Esophagus (tissue), 2 donors: ENCODE measurements around the gene TPD52L1. TPM values are rescaled to one million over a fixed set of nuclear protein-coding genes. Genes with fewer than 3 reads are reported as not detected.
A peak's percentile ranks its signal among the peaks of the same experiment; 100 is the strongest.

Experiments used
- H3K27ac ChIP-seq, 2 donors: one replicate each; pipeline ENCODE4 v1.5.1; 2013; ENCODE audit warnings: low read depth in 2 of 2, mild to moderate bottlenecking in 2 of 2, inconsistent platforms in 1 of 2, low read length in 1 of 2, moderate library complexity in 1 of 2
- H3K27me3 ChIP-seq, 2 donors: one replicate each; pipeline ENCODE4 v1.6.1; 2013; ENCODE audit warnings: low read length in 2 of 2, control low read depth in 1 of 2, mild to moderate bottlenecking in 1 of 2; ENCODE audit not compliant: insufficient read depth in 2 of 2, control insufficient read depth in 1 of 2
- H3K36me3 ChIP-seq, 2 donors: one replicate each; pipeline ENCODE4 v1.6.1; 2013; ENCODE audit warnings: low read length in 1 of 2; ENCODE audit not compliant: control insufficient read depth in 2 of 2, insufficient read depth in 2 of 2
- H3K4me1 ChIP-seq, 2 donors: one replicate each; pipeline ENCODE4 v1.6.1; 2013; ENCODE audit warnings: low read length in 1 of 2; ENCODE audit not compliant: control insufficient read depth in 2 of 2, insufficient read depth in 2 of 2
- H3K4me3 ChIP-seq, 2 donors: one replicate each; pipeline ENCODE4 v1.5.1; 2013; ENCODE audit warnings: low read length in 2 of 2, mild to moderate bottlenecking in 2 of 2, low read depth in 1 of 2, moderate library complexity in 1 of 2
- H3K9me3 ChIP-seq, 2 donors: one replicate each; pipeline ENCODE4 v1.6.1; 2013; ENCODE audit warnings: mild to moderate bottlenecking in 2 of 2, low read depth in 1 of 2, low read length in 1 of 2, moderate library complexity in 1 of 2; ENCODE audit not compliant: control insufficient read depth in 2 of 2, insufficient read depth in 1 of 2
- WGBS, 2 donors: extraction: QIAGEN DNeasy Blood & Tissue Kit; methylation state at CpG; one replicate each; pipeline ENCODE4 v1.1.7; 2013; 5-methylcytosine and 5-hydroxymethylcytosine counted together
- polyA plus RNA-seq, 2 donors: library from polyadenylated mRNA; stranded (reverse); fragments of 200-250 nt; gene quantifications; one replicate each; pipeline ENCODE4 v1.2.3, GENCODE V29; 2013
- donor health status: healthy with polysubstance abuse.
- donor health status: Bipolar disorder and iron deficiency.

The TPD52L1 gene
- polyA plus RNA-seq, 2 donors: 154 to 245 TPM

- Histone ChIP-seq H3K36me3 (no peaks in the 10 kb centered on the region), H3K27me3 (no peaks in the 10 kb centered on the region), H3K27ac (peak overlapping the region; percentile 85 to 90), H3K4me1 (peaks cover 5 to 6% of the 10 kb centered on the region in 2 donors), H3K9me3 (no peaks in the 10 kb centered on the region), H3K4me3 (no peak overlapping the region)
- WGBS, 2 donors: 24% methylated on average over 3 of the region's 3 CpGs
Observed at GRCh38 chr6:125197795-125198269, 44.3 kb downstream of the TPD52L1 start.

DNA sequence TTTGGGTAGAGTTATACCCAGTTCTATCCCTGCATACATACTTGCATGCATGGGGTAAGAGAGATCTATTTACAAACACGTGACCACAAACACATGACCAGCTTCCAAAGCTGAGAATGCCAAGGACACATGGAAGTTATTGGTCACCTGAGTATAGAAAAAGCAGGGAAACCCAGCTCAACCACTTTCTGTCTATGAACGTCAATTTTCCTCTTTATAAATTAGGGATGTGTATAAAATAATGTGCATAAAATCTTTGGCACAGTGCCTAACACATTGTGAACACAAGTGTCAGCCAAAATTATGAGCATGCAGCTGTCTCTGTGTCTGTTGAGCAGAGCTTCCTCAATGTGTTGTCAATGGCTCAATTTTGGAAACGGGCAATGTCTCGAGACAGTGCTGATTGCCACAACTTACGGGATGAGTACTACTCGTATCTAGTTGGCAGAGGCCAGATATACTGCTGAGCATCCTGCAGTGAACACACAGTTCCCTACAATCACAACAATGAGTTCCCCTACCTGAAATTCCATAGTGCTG, 44.9 kb downstream of the TPD52L1 start:
- Histone ChIP-seq H3K27me3 (no peaks in the 10 kb centered on the region), H3K4me3 (no peak overlapping the region), H3K27ac (peak overlapping the region; percentile 85 to 90), H3K4me1 (peaks cover 6% of the 10 kb centered on the region in 2 donors), H3K9me3 (no peaks in the 10 kb centered on the region), H3K36me3 (no peaks in the 10 kb centered on the region)
- 62 to 74% methylated on average over 6 of the region's 6 CpGs for WGBS, 2 donors

DNA sequence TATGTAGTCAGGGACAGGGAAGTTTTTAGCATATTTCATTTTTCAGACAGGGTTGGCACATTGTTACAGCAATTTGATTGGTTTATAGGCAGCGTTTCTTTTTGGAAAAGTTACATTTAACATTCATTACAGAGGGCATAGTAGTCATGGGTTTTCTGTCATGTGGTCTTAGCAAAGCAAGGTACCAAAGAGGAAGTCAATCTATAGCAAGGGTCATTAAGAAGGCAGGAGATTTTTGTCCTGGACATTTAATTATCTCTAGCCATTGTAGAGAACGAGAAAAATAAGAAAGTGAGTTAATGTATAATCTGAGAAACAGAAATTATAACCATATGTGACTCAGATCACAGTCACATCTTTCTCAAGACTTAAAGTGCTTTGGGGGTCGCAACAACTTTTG, 47.4 kb downstream of the TPD52L1 start:
- 78 to 87% methylated on average over 3 of the region's 3 CpGs for WGBS, 2 donors
- Histone ChIP-seq H3K36me3 (no peaks in the 10 kb centered on the region), H3K4me3 (no peak overlapping the region), H3K27me3 (no peaks in the 10 kb centered on the region), H3K27ac (no peak overlapping the region), H3K9me3 (no peaks in the 10 kb centered on the region), H3K4me1 (peaks cover 3 to 10% of the 10 kb centered on the region in 2 donors)

DNA sequence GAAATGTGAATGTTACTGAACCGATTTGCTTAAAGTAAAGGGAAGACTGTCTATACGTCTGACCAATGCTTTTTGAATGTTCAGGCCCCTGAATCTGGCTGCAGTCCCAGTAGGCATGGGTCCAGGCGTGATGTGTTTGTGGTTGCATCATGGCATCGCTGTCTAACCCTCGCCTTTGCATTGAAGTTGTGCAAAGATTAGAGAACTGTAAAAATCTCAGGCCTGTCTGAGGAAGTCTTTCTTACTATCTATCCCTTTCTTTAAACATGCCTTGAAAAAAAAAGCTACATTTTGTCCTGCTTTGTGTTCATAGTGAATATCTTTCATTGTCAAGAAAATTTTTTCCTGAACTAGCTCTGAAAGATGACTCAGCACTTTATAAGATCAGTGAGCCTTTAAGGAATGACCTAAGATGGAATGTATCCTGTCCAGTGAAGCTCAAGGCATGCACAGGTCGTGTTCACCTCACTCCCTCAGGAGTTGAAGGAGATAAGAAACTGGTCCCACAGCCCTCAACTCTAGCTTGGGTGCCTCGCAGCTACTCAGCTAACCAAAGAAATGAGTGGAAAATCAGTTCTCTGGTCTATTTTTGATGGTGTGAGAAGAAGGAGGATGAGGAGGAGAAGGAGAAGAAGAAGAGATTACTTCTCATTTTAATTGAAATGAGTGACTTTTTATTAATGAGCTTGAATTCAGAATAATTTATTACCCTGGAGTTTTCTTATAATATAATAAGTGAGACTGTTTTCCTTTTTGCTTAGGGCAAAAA, 48.6 kb downstream of the TPD52L1 start:
- Histone ChIP-seq H3K9me3 (no peaks in the 10 kb centered on the region), H3K27me3 (no peaks in the 10 kb centered on the region), H3K4me1 (peaks cover 3 to 10% of the 10 kb centered on the region in 2 donors), H3K36me3 (no peaks in the 10 kb centered on the region), H3K4me3 (no peak overlapping the region), H3K27ac (peak overlapping the region; percentile 63 to 76)
- 29 to 31% methylated on average over 7 of the region's 7 CpGs for WGBS, 2 donors

DNA sequence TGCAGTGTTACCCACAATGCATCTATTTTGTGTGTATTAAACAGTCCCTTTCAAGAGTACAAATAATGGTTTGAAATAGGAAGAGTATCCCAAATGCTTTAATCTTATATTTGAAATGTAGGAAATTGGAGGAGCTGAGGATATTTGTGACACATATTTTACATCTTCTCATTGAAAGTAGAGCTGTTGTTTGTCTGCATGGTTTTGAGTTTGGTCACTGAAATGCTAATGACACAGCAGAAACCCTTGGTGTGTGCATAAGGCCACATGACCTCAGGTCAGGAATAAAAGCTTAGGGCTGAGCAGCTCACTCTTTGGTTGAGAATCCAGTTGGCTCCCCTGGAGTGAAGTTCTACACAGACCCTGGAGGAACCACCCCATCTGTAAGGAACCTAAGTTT, 49.8 kb downstream of the TPD52L1 start:
- Histone ChIP-seq H3K36me3 (no peaks in the 10 kb centered on the region), H3K4me3 (no peak overlapping the region), H3K9me3 (no peaks in the 10 kb centered on the region), H3K27ac (peak overlapping the region in 1 of 2 donors; percentile 4), H3K4me1 (peaks cover 3 to 12% of the 10 kb centered on the region in 2 donors), H3K27me3 (no peaks in the 10 kb centered on the region)

DNA sequence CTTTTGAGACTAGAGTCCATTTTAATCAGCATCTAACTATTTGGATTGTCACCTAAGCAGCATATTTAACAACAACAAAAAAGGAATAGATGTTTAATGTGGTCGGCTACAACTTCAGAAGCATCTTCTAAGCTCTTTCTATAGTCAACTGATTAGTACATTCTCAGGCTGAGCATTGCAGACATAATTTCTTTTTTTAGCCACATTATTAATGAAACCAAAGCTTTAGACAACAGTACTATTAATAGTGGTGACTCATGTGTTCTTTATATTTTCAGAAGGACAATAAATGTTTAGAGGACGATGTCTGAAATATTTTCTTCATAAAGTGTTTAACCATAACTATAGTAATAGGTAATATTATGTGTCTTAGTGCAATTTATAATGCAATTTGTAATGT, 52.4 kb downstream of the TPD52L1 start:
- WGBS, 2 donors: 65 to 77% methylated on average over 2 of the region's 2 CpGs
- Histone ChIP-seq H3K4me3 (no peak overlapping the region), H3K9me3 (no peaks in the 10 kb centered on the region), H3K4me1 (peaks cover 3 to 11% of the 10 kb centered on the region in 2 donors), H3K36me3 (no peaks in the 10 kb centered on the region), H3K27me3 (no peaks in the 10 kb centered on the region), H3K27ac (no peak overlapping the region)

DNA sequence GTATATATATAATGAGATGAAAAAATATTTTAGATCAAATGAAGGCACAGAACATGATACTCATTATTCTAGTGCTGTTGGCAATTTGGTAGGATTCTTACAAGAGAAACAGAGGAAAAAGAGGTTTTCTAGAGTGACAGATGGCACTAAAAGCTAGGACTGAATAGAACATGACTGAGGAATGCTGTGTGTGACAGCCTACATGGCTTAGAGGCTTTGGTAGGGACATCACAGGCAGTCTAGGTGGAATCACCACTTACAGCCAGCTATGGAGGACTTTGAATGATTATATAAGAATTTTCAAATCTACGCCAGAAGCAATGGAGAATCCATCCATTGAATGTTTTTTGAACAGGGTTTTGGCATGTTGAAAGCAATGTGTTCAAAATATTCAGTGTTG, 52.8 kb downstream of the TPD52L1 start:
- 90 to 95% methylated on average over 1 of the region's 1 CpG for WGBS, 2 donors
- no peaks in the 10 kb centered on the region for H3K9me3 ChIP-seq
- no peaks in the 10 kb centered on the region for H3K36me3 ChIP-seq
- H3K27ac ChIP-seq: no peak overlapping the region
- peaks cover 3 to 11% of the 10 kb centered on the region in 2 donors for H3K4me1 ChIP-seq
- no peaks in the 10 kb centered on the region for H3K27me3 ChIP-seq
- no peak overlapping the region for H3K4me3 ChIP-seq

- H3K4me3 ChIP-seq: no peak overlapping the region
- H3K27ac ChIP-seq: peak overlapping the region in 1 of 2 donors; percentile 60
- no peaks in the 10 kb centered on the region for H3K36me3 ChIP-seq
- H3K27me3 ChIP-seq: no peaks in the 10 kb centered on the region
- 53 to 56% methylated on average over 1 of the region's 1 CpG for WGBS, 2 donors
- no peaks in the 10 kb centered on the region for H3K9me3 ChIP-seq
- peaks cover 3 to 8% of the 10 kb centered on the region in 2 donors for H3K4me1 ChIP-seq
Observed at GRCh38 chr6:125207956-125208355, 54.4 kb downstream of the TPD52L1 start.

GRCh38 chr6:125208625-125209249, 55.2 kb downstream of the TPD52L1 start:
- no peak overlapping the region for H3K27ac ChIP-seq
- no peaks in the 10 kb centered on the region for H3K36me3 ChIP-seq
- no peaks in the 10 kb centered on the region for H3K9me3 ChIP-seq
- 77 to 88% methylated on average over 5 of the region's 5 CpGs for WGBS, 2 donors
- H3K27me3 ChIP-seq: no peaks in the 10 kb centered on the region
- H3K4me3 ChIP-seq: no peak overlapping the region
- H3K4me1 ChIP-seq: peaks cover 0 to 8% of the 10 kb centered on the region in 2 donors
